COLO668 (cell line): ENCODE data around the gene PIGU.
"Not testable (repeated sequence)": the region's sequence is repeated elsewhere in the genome, so short reads cannot be mapped to it uniquely, and the experiment has no call there.

Experiments used
- DNase-seq: peaks from one replicate; lab custom pipeline; 2025; ENCODE audit not compliant: unreplicated experiment; lab: John Stamatoyannopoulos, UW

PIGU gene

DNA sequence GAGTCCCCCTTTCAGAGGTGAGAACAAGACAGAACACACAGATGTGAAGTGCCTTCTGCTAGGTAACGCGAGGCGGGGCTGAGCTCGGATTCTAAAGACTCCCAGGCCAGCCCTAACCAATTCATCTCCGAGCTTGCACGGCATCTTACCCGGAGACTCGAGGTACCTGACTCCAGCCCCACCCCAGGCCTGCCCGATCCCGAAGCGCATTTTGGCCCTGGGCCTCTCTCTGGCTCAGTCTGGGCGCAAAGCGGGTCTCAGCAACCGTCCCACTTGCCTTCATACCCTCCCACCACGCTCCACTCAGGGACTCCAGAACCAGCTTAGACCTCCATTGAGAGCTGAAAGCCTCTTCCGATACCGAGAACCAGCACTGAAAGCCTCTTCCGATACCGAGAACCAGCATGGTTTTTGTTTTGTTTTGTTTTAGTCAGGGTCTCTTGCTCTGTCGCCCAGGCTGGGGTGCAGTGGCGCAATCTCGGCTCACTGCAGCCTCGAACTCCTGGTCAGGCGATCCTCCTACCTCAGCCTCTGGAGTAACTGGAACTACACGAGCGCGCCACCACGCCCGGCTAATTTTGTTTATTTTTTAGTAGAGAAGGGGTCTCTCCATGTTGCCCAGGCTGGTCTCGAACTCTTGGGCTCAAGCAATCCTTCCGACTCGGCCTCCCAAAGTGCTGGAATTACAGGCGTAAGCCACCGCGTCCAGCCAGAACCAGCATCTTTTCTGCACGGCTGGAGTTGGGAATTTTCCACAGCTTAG lies 161.2 kb downstream of the PIGU start:
- peak; percentile 82 for DNase-seq

DNA sequence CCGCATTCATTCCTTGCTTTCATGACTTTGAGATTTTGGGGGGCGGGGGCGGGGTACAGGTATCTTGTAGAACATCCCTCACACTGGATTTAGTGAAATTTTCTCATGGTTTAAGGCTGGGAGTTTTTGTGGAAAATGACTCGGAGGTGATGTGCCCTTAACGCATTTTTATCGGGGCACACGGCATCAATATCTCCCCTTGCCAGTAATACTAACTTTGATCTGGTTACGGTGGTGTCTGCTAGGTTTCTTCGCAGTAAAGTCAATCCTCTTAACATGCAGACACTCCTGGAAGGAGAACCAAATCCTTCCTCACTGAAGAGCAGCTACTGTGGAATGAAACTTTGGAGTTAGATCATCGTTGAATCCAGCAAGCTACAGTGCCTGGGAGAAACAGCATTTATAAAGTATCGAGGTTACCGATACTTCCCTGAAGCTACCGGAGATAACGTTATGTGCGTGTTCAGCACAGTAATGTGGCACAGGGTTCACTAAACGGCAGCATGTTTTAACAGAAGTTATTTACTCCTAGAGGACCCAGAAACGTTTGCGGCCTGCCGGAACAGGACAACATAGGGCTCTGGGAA lies 161.9 kb downstream of the PIGU start:
- DNase-seq, result no peak

DNA sequence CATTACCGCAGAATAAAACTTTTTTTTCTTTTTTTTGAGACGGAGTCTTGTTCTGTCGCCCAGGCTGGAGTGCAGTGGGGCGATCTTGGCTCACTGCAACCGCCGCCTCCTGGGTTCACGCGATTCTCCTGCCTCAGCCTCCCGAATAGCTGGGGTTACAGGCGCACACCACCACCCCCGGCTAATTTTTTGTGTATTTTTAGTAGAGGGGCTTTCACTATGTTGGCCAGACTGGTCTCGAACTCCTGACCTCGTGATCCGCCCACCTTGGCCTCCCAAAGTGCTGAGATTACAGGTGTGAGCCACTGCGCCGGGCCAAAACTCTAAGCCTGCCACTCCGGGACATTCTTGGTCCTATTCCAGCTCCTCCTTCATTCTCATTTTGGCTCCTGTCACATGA lies 162.9 kb downstream of the PIGU start:
- not testable (repeated sequence) for DNase-seq

DNA sequence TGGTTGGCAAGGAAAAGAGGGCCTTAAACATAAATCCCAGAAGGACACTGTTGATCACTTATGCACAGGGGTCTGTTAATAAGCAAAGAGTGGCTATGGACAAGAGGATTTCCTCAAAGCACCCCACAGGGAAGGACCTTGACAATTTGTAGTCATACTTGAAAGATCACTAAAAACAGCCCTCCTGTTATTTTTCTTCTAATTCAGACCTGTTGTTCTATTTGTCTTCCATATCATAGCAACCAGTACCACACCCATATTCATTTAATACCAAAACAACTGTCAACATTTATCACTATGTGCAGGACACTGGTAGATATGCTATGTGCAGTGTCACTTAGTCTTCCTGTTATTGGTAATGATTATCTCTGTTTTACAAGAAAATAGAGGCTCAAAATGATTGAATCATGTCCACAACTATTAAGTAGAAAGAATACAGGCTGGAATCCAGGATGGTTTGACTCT lies 163.9 kb downstream of the PIGU start:
- DNase-seq, result no peak

DNA sequence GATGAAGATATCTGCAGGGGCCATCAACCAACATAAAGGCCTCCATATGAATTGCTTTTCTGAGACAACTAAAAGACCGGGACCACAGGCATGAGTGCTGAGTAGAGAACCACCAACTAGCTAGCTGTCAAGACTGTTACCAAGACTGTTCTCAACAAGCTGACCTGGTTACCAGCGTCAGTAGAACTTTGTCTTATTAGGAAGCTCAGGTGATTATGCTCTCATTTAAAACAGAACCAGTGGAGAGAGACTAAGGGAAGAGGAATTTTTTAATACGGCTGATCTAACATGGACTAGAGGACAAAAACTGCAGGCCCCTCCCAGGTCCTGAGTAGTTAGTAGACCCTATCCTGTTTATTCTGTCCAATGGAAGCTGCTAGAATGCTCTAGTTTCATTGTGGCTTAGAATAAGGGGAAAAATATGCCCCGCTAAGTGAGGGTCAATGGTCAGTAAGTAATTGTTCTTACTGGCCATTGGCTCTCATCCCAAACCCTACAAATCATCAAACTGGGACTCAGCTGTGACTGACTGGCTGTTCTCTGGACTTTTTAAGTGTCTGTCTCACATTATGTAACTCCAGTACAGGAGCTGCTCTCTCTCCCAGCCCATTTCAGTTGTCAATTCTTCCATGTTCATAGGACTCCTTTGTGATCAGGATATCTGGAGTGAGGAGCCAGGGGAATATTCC lies 164.5 kb downstream of the PIGU start:
- no peak for DNase-seq

GRCh38 chr20:34511891-34512265 lies 165.0 kb downstream of the PIGU start:
- no peak for DNase-seq

DNA sequence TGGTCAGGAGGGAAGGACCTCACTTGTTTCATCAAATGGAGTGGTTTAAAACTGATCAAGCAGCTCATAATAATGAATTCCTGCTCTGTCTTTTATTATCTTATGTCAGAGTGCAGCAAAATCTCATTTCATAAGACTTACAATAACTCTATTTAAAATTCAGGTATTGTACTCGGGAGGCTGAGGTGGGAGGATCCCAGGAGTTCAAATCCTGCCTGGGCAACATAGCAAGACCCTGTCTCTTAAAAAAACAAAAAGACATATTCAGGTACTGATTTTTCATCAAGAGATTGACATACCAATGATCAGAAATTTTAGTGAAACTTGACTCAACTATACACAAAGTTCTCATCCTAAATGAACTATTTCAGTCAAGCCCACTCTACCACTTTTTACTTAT lies 166.3 kb downstream of the PIGU start:
- DNase-seq, result no peak
